OCI-LY3 (cell line): ENCODE data around the gene CAMKMT.

Experiments used
- H2AFZ ChIP-seq: fragments of 200-600, 300-600 bp; shearing (Covaris generic); 2 replicates; pipeline ENCODE4 v1.6.0; 2014; ENCODE audit warnings: antibody characterized with exemption, low read depth, low read length
- H3K27ac ChIP-seq: fragments of 200-600, 300-600 bp; sonication (generic); 2 replicates; pipeline ENCODE4 v1.5.1; 2014; ENCODE audit warnings: mild to moderate bottlenecking, low read length, moderate library complexity, mixed read lengths
- H3K27me3 ChIP-seq: fragments of 200-600, 300-600 bp; sonication (generic); 2 replicates; pipeline ENCODE4 v1.6.1; 2014; ENCODE audit warnings: low read depth, low read length, mixed read lengths
- H3K36me3 ChIP-seq: fragments of 200-600, 300-600 bp; sonication (generic); replicated peaks from 2 replicates; pipeline ENCODE3; 2014; ENCODE audit warnings: low read depth, low read length, mixed read lengths
- H3K4me1 ChIP-seq: fragments of 300-600, 200-600 bp; sonication (generic); 2 replicates; pipeline ENCODE4 v1.6.1; 2014; ENCODE audit warnings: low read length, mixed read lengths
- H3K4me2 ChIP-seq: fragments of 200-600, 300-600 bp; sonication (generic); 2 replicates; pipeline ENCODE4 v1.6.1; 2014; ENCODE audit warnings: low read length, mixed read lengths
- H3K4me3 ChIP-seq: fragments of 300-600, 200-600 bp; sonication (generic); 2 replicates; pipeline ENCODE4 v1.5.1; 2014; ENCODE audit warnings: antibody characterized with exemption, mild to moderate bottlenecking, low read length, moderate library complexity
- H3K79me2 ChIP-seq: fragments of 300-600, 200-600 bp; shearing (Covaris generic); 2 replicates; pipeline ENCODE4 v1.6.1; 2014; ENCODE audit warnings: mild to moderate bottlenecking, low read length, mixed read lengths
- H3K9ac ChIP-seq: fragments of 300-600, 200-600 bp; shearing (Covaris generic); 2 replicates; pipeline ENCODE4 v1.6.0; 2014; ENCODE audit warnings: mild to moderate bottlenecking, low read length, moderate library complexity
- H3K9me3 ChIP-seq: fragments of 200-600, 300-600 bp; shearing (Covaris generic); 2 replicates; pipeline ENCODE4 v1.6.1; 2014; ENCODE audit warnings: low read length, mixed read lengths; ENCODE audit not compliant: insufficient read depth
- H4K20me1 ChIP-seq: fragments of 200-600, 300-600 bp; sonication (generic); 2 replicates; pipeline ENCODE4 v1.6.1; 2016; ENCODE audit warnings: low read length, mixed read lengths; ENCODE audit not compliant: insufficient read depth
- EZH2phosphoT487 ChIP-seq: fragments of 200-600 bp; shearing (Covaris generic); IDR thresholded peaks from 2 replicates; pipeline ENCODE4 v1.6.1; 2018; ENCODE audit warnings: antibody characterized with exemption, mixed run types, low read depth
- TF ChIP-seq, protein P1 (sequence below): fragments of 200-600, 300-600 bp; sonication (generic); IDR thresholded peaks from 2 replicates; pipeline ENCODE4 v1.5.1; 2014; ENCODE audit warnings: antibody characterized with exemption, low read length, low read depth

Gene CAMKMT

DNA sequence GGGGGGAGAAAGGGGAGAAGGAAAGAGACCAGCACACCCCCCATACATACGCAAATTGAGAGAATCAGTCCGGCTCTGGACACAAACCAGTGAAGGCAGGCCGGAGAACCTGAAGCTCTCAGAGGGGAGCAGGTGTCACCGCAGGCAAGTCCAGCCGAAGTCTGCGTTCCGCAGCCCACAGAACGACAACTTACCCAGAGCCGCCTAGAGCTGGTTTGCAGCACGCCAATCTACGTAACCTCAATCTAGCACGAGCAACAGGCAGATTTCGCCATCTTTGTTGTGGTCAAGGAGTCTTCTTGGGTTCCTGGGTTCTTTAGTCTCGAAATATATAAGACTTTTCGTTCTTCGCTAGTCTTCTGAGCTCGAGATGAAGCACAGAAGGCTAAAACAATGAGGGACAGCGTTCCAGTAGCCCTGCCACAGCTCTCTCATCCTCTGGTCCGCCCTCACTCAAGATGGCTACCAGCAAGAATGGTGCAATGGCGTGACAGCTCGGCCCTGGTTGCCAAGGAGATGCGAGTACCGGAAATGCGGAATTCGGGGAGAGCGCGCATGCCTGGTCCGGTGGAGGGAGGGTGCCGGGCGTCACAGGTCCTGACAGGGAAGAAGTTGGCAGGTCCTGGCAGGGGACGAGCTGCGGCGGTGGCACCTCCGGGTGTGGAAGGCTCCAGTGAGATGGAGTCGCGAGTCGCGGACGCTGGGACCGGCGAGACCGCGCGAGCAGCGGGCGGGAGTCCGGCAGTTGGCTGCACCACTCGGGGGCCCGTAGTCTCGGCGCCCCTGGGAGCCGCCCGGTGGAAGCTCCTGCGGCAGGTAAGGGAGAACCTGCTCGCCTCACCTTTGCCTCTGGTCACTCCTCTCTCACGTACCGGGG, at the start of gene CAMKMT, which contains the start of gene PREPL:
Gene CAMKMT, plus strand, starts transcription at position 618 of the 877 bp plus-strand sequence.
Gene PREPL, minus strand, starts transcription at position 165 of the 877 bp plus-strand sequence. CDS start 15,152 bp downstream, outside the sequence.
- peak within 1 kb of the TSS; percentile 95 for H2AFZ ChIP-seq
- no peaks in the 10 kb centered on the region for H3K36me3 ChIP-seq
- H3K4me1 ChIP-seq = peaks cover 15% of the 10 kb centered on the region
- no peaks in the 10 kb centered on the region; the same call in 1 of the 2 replicates for H4K20me1 ChIP-seq
- peaks cover 35% of the 10 kb centered on the region for H3K79me2 ChIP-seq
- H3K27ac ChIP-seq = peak within 1 kb of the TSS; percentile 76
- H3K9ac ChIP-seq = peak within 1 kb of the TSS; percentile 81
- TF ChIP-seq, protein P1, sequence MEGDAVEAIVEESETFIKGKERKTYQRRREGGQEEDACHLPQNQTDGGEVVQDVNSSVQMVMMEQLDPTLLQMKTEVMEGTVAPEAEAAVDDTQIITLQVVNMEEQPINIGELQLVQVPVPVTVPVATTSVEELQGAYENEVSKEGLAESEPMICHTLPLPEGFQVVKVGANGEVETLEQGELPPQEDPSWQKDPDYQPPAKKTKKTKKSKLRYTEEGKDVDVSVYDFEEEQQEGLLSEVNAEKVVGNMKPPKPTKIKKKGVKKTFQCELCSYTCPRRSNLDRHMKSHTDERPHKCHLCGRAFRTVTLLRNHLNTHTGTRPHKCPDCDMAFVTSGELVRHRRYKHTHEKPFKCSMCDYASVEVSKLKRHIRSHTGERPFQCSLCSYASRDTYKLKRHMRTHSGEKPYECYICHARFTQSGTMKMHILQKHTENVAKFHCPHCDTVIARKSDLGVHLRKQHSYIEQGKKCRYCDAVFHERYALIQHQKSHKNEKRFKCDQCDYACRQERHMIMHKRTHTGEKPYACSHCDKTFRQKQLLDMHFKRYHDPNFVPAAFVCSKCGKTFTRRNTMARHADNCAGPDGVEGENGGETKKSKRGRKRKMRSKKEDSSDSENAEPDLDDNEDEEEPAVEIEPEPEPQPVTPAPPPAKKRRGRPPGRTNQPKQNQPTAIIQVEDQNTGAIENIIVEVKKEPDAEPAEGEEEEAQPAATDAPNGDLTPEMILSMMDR = no peak
- TF ChIP-seq EZH2phosphoT487 = no peak
- peak within 1 kb of the TSS; percentile 95 for H3K4me3 ChIP-seq
- peak within 1 kb of the TSS; percentile 91 for H3K4me2 ChIP-seq
- H3K27me3 ChIP-seq = no peaks in the 10 kb centered on the region
- H3K9me3 ChIP-seq = no peaks in the 10 kb centered on the region

DNA sequence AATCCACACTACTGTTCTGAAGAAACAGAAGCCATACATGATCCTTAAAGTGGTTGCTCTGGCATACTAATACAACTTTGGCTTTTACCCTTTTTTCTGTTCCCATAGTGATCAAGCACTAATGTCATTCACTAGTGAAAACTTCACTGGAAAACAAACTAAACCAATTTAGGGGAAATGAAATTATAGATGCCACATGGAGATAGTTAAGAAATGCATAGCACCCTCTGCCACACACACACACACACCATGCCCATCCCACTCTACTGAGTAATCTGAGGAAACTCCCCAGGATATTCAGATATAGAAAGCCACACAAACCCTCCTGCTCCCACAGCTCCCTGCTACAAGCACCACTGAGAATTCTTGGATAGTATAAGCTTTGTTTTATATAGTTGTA, 47.4 kb upstream of the CAMKMT start:
- Histone ChIP-seq H4K20me1 (no peaks in the 10 kb centered on the region), H3K36me3 (peaks cover 57% of the 10 kb centered on the region), H3K27ac (no peak overlapping the region), H3K4me3 (no peak overlapping the region), H2AFZ (no peak overlapping the region), H3K79me2 (no peaks in the 10 kb centered on the region), H3K9me3 (peaks cover 18% of the 10 kb centered on the region; the same call in 1 of the 2 replicates), H3K4me1 (no peaks in the 10 kb centered on the region), H3K4me2 (no peak overlapping the region), H3K9ac (no peak overlapping the region), H3K27me3 (no peaks in the 10 kb centered on the region)
- TF ChIP-seq, protein P1 = no peak
- TF ChIP-seq EZH2phosphoT487 = no peak

DNA sequence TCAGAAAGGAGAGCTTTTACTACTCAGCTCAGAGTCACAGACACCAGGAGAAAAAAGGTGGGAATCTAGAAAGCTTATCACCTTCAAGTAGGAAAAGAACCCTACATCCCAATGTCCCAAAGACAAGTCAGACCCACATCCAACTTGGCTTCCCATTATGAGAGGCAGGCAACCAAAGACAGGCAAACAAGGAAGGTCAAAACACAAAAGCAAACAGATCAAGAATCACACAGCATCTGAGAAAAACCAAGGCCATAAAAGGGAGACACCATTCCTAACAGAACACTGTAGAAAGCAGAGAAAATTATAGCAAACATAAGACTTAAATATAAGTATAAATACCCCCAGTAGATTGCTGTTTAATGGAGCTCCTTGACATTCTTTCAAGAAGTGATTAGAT, 45.8 kb upstream of the CAMKMT start:
- H3K9me3 ChIP-seq = peaks cover 7% of the 10 kb centered on the region; the same call in 1 of the 2 replicates
- H3K4me1 ChIP-seq = no peaks in the 10 kb centered on the region
- no peak overlapping the region for H3K4me2 ChIP-seq
- H3K79me2 ChIP-seq = no peaks in the 10 kb centered on the region
- H4K20me1 ChIP-seq = no peaks in the 10 kb centered on the region
- no peak overlapping the region for H3K4me3 ChIP-seq
- H3K36me3 ChIP-seq = peaks cover 52% of the 10 kb centered on the region
- no peaks in the 10 kb centered on the region for H3K27me3 ChIP-seq
- no peak overlapping the region for H3K27ac ChIP-seq
- TF ChIP-seq, protein P1 = no peak
- no peak for TF ChIP-seq EZH2phosphoT487
- H3K9ac ChIP-seq = no peak overlapping the region
- H2AFZ ChIP-seq = no peak overlapping the region

DNA sequence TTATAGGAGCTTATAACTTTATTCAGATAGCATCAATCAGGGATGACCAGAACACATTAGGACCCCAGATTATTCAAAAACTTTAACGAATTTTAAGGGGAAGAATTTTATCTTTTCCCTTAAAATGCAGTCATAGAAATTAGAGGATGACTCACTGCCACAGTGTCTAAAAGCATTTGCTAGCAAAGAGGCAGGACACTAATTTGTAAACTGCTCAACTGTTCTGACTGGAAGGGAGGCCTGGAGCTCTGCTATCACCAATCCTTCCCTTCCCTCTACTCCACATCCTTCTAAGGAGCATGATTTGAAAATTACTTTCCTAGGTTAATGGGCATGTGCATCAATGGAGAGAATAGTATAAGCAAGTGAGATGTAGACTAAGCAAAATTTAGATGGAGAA, 40.9 kb upstream of the CAMKMT start:
- no peaks in the 10 kb centered on the region for H3K4me1 ChIP-seq
- H3K4me2 ChIP-seq = no peak overlapping the region
- H2AFZ ChIP-seq = no peak overlapping the region
- H3K27ac ChIP-seq = no peak overlapping the region
- no peaks in the 10 kb centered on the region for H3K9me3 ChIP-seq
- no peak overlapping the region for H3K9ac ChIP-seq
- no peaks in the 10 kb centered on the region for H3K27me3 ChIP-seq
- no peaks in the 10 kb centered on the region for H4K20me1 ChIP-seq
- H3K36me3 ChIP-seq = peaks cover 47% of the 10 kb centered on the region
- H3K79me2 ChIP-seq = no peaks in the 10 kb centered on the region
- no peak for TF ChIP-seq EZH2phosphoT487
- TF ChIP-seq, protein P1 = no peak
- no peak overlapping the region for H3K4me3 ChIP-seq
